Thyroid gland (tissue), 4 donors: Measurements from ENCODE around the gene SCIN. TPM values are rescaled to one million over a fixed set of nuclear protein-coding genes. Genes with fewer than 3 reads are reported as not detected.

Source experiments
- DNase-seq, 2 donors: peaks; one replicate each; pipeline ENCODE4 v3.0.0-alpha.2; 2019
- H3K27ac ChIP-seq, 3 donors: fragments of 200-600 bp; sonication (generic); 1 replicate in 2 of 3; 2 replicates in 1 of 3; pipeline ENCODE4 v1.5.1; 2016 to 2019; ENCODE audit warnings: mild to moderate bottlenecking in 1 of 3, moderate library complexity in 1 of 3
- H3K27me3 ChIP-seq: fragments of 200-600 bp; sonication (generic); one replicate; pipeline ENCODE4 v1.5.1; 2019
- H3K36me3 ChIP-seq, 2 donors: fragments of 200-600 bp; sonication (generic); one replicate each; pipeline ENCODE4 v1.5.1; 2016 to 2019
- H3K4me1 ChIP-seq, 2 donors: fragments of 200-600 bp; sonication (generic); one replicate each; pipeline ENCODE4 v1.5.1; 2017 to 2019
- H3K4me3 ChIP-seq, 3 donors: fragments of 200-600 bp; sonication (generic); replicated peaks in 1 of 3; 1 replicate in 2 of 3; 2 replicates in 1 of 3; pipeline ENCODE4 v1.5.1; 2016; ENCODE audit warnings: mild to moderate bottlenecking in 1 of 3
- H3K9me3 ChIP-seq: fragments of 200-600 bp; sonication (generic); one replicate; pipeline ENCODE4 v1.5.1; 2017
- CTCF ChIP-seq, 6 experiments: fragments of 200-600 bp in 3 of 6; fragments of 450-650 bp in 3 of 6; sonication (generic) in 3 of 6; IDR thresholded peaks; one replicate each; pipeline ENCODE4 v1.5.1; 2016 to 2019; ENCODE audit warnings: antibody characterized with exemption in 6 of 6, mild to moderate bottlenecking in 2 of 6, inconsistent platforms in 1 of 6, moderate library complexity in 1 of 6
- POLR2A ChIP-seq, 2 donors: fragments of 450-650 bp; IDR thresholded peaks; one replicate each; pipeline ENCODE4 v1.6.1; 2017; ENCODE audit warnings: antibody characterized with exemption in 2 of 2, mild to moderate bottlenecking in 2 of 2, moderate library complexity in 1 of 2
- WGBS, 2 donors: methylation state at CpG; one replicate each; pipeline ENCODE4 v1.1.5; 2017; 5-methylcytosine and 5-hydroxymethylcytosine counted together
- intact Hi-C: fragments of 100-400 bp; cut with DNase I; formaldehyde crosslinking; loops from one replicate; pipeline ENCODE4 v1.15.1; 2023
- small RNA-seq: library from RNA; depleted of rRNA; stranded (forward); fragments of <200 nt; gene quantifications from one replicate; pipeline ENCODE3, GENCODE V24; 2016
- total RNA-seq, 4 donors: library from RNA; depleted of rRNA; stranded (reverse); fragments of >200 nt; gene quantifications; one replicate each; pipeline ENCODE4 v1.2.3, GENCODE V29; 2016

SCIN gene
- total RNA-seq, 4 donors from 2014 or later = 0.67 to 8.4 (median 3.5) TPM

- H3K4me1 ChIP-seq = no peaks in the 10 kb centered on the region
Observed at GRCh38 chr7:12701433-12701832, 130.9 kb downstream of the SCIN start.

GRCh38 chr7:12703881-12704280 lies 133.4 kb downstream of the SCIN start:
- DNase-seq = no peak
- H3K4me3 ChIP-seq = no peak overlapping the region
- peaks cover 3% of the 10 kb centered on the region for H3K9me3 ChIP-seq
- peaks cover 0 to 6% of the 10 kb centered on the region in 2 donors for H3K4me1 ChIP-seq
- intact Hi-C loops = no loop called here
- no peaks in the 10 kb centered on the region for H3K36me3 ChIP-seq
- WGBS, 2 donors = 64 to 83% methylated on average over 2 of the region's 2 CpGs
- no peak overlapping the region for H3K27ac ChIP-seq
- H3K27me3 ChIP-seq = no peaks in the 10 kb centered on the region
- TF ChIP-seq POLR2A (IDR thresholded peaks at IDR 0.05) (no peak), CTCF (IDR thresholded peaks at IDR 0.05) (no peak)

More at GRCh38 chr7:12701433-12701832, 130.9 kb downstream of the SCIN start:
- Histone ChIP-seq H3K36me3 (no peaks in the 10 kb centered on the region), H3K27ac (no peak overlapping the region), H3K27me3 (no peaks in the 10 kb centered on the region), H3K9me3 (peaks cover 3% of the 10 kb centered on the region), H3K4me3 (no peak overlapping the region)
- WGBS, 2 donors = 87 to 88% methylated on average over 2 of the region's 2 CpGs
- TF ChIP-seq POLR2A (IDR thresholded peaks at IDR 0.05) (no peak), CTCF (IDR thresholded peaks at IDR 0.05) (no peak)
- no peak for DNase-seq
- intact Hi-C loops = no loop called here

DNA sequence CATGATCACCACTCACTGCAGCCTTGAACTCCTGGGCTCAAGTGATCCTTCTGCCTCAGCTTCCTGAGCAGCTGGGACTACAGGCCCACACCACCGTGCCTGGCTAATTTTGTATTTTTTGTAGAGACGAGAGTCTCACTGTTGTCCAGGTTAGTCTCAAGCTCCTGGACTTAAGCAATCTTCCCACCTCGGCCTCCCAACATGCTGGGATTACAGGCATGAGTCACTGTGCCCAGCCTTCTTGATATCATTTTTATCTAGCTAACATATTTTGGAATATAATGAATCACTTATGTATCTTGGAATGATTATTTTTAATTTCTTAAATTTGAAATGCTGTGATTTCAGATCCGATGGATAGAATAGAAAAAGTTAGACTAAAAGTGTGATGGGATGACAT lies 135.4 kb downstream of the SCIN start:
- intact Hi-C loops = no loop called here
- H3K27ac ChIP-seq = no peak overlapping the region
- WGBS, 2 donors = 86 to 88% methylated on average over 4 of the region's 4 CpGs

DNA sequence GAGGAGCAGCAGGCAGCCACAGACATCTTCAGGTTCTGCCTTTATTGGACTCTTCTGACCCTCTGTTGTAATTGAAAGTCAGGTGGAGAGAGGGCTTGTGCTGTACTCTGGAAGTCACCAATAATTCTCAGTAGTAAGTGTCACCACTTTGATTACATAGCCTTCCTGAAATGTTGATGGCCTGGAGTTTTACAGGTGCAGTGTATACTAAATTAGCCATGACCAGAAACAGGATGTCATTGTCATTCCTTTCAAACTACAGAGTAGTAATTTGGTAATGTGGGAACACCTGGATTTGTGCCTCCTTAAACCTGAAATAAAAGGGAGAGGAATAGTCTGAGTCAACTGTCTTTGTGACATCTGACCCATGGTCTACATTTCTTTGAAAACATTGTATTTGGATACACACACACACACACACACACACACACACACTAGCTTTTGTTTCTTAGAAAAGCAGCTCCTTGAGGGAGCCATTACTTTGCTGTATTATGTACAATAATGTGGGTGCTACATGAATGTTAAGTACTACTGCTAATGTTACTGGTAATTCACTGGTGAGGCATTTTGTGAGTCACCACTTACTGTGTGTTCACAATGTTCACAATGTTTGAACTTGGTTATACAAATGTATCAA lies 136.5 kb downstream of the SCIN start:
- no peak overlapping the region for H3K4me3 ChIP-seq
- H3K36me3 ChIP-seq = no peaks in the 10 kb centered on the region
- H3K4me1 ChIP-seq = peaks cover 8 to 10% of the 10 kb centered on the region in 2 donors
- no peak overlapping the region for H3K27ac ChIP-seq
- DNase-seq = no peak
- intact Hi-C loops = no loop called here
- H3K27me3 ChIP-seq = no peaks in the 10 kb centered on the region
- TF ChIP-seq CTCF (IDR thresholded peaks at IDR 0.05) (no peak), POLR2A (IDR thresholded peaks at IDR 0.05) (no peak)
- no peaks in the 10 kb centered on the region for H3K9me3 ChIP-seq

More for the DNA sequence above, 135.4 kb downstream of the SCIN start:
- no peak for TF ChIP-seq POLR2A (IDR thresholded peaks at IDR 0.05)
- no peak for TF ChIP-seq CTCF (IDR thresholded peaks at IDR 0.05)
- no peak for DNase-seq
- Histone ChIP-seq H3K36me3 (no peaks in the 10 kb centered on the region), H3K27me3 (no peaks in the 10 kb centered on the region), H3K4me1 (peaks cover 8 to 10% of the 10 kb centered on the region in 2 donors), H3K4me3 (no peak overlapping the region), H3K9me3 (peaks cover 3% of the 10 kb centered on the region)

DNA sequence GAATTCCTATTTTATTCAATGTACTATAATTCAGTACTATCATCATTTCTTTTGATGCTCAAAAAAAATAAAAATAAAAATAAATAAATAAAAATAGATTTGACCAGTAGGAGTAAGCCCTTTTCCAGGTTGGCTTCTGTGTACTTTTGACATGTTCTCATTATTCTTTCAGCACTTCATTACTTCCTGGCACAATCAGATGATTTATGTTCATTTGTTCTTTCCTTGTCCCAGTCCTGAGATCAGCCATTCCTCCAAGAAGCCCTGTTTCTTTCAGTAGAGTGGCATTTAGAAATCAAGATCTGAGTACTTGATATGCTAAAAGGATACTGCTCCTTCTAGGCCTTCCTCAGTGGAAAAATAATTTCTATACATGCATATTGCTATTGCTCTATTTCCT lies 137.8 kb downstream of the SCIN start:
- H3K36me3 ChIP-seq = no peaks in the 10 kb centered on the region
- TF ChIP-seq CTCF (IDR thresholded peaks at IDR 0.05) = no peak
- TF ChIP-seq POLR2A (IDR thresholded peaks at IDR 0.05) = no peak
- H3K4me3 ChIP-seq = no peak overlapping the region
- H3K4me1 ChIP-seq = peaks cover 8 to 10% of the 10 kb centered on the region in 2 donors
- no peak overlapping the region for H3K27ac ChIP-seq
- intact Hi-C loops = no loop called here
- no peaks in the 10 kb centered on the region for H3K27me3 ChIP-seq
- DNase-seq = no peak
- no peaks in the 10 kb centered on the region for H3K9me3 ChIP-seq

Small RNA genes lying within 50 kb of the gene (small RNA-seq; reads per million reads assigned to genes)
- not detected for gene RF00264

Other genes starting within 250 kb of the SCIN start
- 10 to 100 TPM in 2 of 4 donors, 1 to 10 TPM in 2; 2.7 to 15.1 (median 9.7) TPM for gene VWDE, start 166.9 kb upstream of the SCIN start, total RNA-seq
- 10 to 100 TPM; 30.6 to 87.6 (median 43.4) TPM for gene ARL4A, start 116.9 kb downstream of the SCIN start, total RNA-seq